Endothelial cell of umbilical vein (primary cell): ENCODE data around the gene FNIP2.
A peak's percentile ranks its signal among the peaks of the same experiment; 100 is the strongest.

Experiments used
- POLR2A ChIP-seq: IDR thresholded peaks from 2 replicates; pipeline ENCODE4 v1.6.1; 2012; ENCODE audit warnings: low read depth, mild to moderate bottlenecking, control low read depth, low read length
- TF ChIP-seq, protein P1 (sequence below), 2 donors: IDR thresholded peaks; 1 replicate in 1 of 2; 2 replicates in 1 of 2; pipeline ENCODE4 v1.5.1; 2011; ENCODE audit warnings: low read length in 2 of 2, mild to moderate bottlenecking in 2 of 2, moderate library complexity in 2 of 2, control low read depth in 1 of 2, inconsistent platforms in 1 of 2, low read depth in 1 of 2; ENCODE audit not compliant: insufficient read depth in 1 of 2; ENCODE audit errors: extremely low read depth in 1 of 2

DNA sequence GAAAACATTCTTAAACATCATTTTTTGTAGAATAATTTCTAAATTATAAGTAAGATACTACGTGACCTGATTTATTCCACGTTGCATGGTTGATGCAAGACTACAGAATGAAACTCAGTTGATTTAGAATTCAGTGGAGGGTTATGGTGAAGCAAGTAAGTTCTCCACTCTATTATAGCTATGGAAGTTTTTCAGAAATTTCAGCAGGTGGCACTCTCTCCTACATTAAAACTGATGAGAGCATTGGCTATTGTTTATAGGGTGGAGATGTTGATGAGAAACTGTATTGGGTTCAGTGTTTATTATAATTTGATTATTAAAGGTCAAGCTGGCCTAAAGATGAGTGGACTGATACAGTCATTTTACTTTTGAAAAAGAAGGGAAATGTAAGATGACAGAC, 88.0 kb downstream of the FNIP2 start:
- TF ChIP-seq, protein P1, sequence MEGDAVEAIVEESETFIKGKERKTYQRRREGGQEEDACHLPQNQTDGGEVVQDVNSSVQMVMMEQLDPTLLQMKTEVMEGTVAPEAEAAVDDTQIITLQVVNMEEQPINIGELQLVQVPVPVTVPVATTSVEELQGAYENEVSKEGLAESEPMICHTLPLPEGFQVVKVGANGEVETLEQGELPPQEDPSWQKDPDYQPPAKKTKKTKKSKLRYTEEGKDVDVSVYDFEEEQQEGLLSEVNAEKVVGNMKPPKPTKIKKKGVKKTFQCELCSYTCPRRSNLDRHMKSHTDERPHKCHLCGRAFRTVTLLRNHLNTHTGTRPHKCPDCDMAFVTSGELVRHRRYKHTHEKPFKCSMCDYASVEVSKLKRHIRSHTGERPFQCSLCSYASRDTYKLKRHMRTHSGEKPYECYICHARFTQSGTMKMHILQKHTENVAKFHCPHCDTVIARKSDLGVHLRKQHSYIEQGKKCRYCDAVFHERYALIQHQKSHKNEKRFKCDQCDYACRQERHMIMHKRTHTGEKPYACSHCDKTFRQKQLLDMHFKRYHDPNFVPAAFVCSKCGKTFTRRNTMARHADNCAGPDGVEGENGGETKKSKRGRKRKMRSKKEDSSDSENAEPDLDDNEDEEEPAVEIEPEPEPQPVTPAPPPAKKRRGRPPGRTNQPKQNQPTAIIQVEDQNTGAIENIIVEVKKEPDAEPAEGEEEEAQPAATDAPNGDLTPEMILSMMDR (IDR thresholded peaks at IDR 0.05; ENCODE audit: extremely low read depth in 1 of 2, insufficient read depth in 1 of 2, low read depth in 1 of 2, low read length in 2 of 2) = peak; percentile 19 to 43
- no peak for TF ChIP-seq POLR2A
